Ishikawa (cell line): ENCODE data around the gene DIAPH2.

ENCODE experiments used
- CEBPB ChIP-seq: IDR thresholded peaks from 2 replicates; pipeline ENCODE4 v1.6.1; 2012
- CREB1 ChIP-seq: IDR thresholded peaks from 2 replicates; pipeline ENCODE4 v1.6.1; 2012; ENCODE audit warnings: low read depth
- EGR1 ChIP-seq: IDR thresholded peaks from 2 replicates; pipeline ENCODE4 v1.6.1; 2012
- EP300 ChIP-seq: IDR thresholded peaks from 2 replicates; pipeline ENCODE4 v1.6.1; 2012; ENCODE audit warnings: borderline replicate concordance
- FOXM1 ChIP-seq: IDR thresholded peaks from 2 replicates; pipeline ENCODE4 v1.6.1; 2012; ENCODE audit warnings: low read depth, borderline replicate concordance
- NFIC ChIP-seq: IDR thresholded peaks from 2 replicates; pipeline ENCODE4 v1.6.1; 2012
- RAD21 ChIP-seq: IDR thresholded peaks from 2 replicates; pipeline ENCODE4 v1.6.1; 2012; ENCODE audit warnings: low read depth
- TAF1 ChIP-seq: IDR thresholded peaks from 2 replicates; pipeline ENCODE4 v1.6.1; 2012; ENCODE audit warnings: low read depth, mild to moderate bottlenecking
- TCF12 ChIP-seq: IDR thresholded peaks from 2 replicates; pipeline ENCODE4 v1.6.1; 2012; ENCODE audit warnings: low read depth
- TEAD4 ChIP-seq: IDR thresholded peaks from 2 replicates; pipeline ENCODE4 v1.6.1; 2012
- YY1 ChIP-seq: IDR thresholded peaks from 2 replicates; pipeline ENCODE4 v1.6.1; 2012; ENCODE audit warnings: low read depth
- ZBTB7A ChIP-seq: IDR thresholded peaks from 2 replicates; pipeline ENCODE4 v1.6.1; 2012; ENCODE audit warnings: low read depth
- TF ChIP-seq, protein P1 (sequence below): IDR thresholded peaks from 2 replicates; pipeline ENCODE4 v1.6.1; 2012; ENCODE audit warnings: low read depth, mild to moderate bottlenecking
- TF ChIP-seq, protein P2 (sequence below): IDR thresholded peaks from 2 replicates; pipeline ENCODE4 v1.6.1; 2012
- TF ChIP-seq, protein P3 (sequence below): IDR thresholded peaks from 2 replicates; pipeline ENCODE4 v1.6.1; 2012

Gene DIAPH2

DNA sequence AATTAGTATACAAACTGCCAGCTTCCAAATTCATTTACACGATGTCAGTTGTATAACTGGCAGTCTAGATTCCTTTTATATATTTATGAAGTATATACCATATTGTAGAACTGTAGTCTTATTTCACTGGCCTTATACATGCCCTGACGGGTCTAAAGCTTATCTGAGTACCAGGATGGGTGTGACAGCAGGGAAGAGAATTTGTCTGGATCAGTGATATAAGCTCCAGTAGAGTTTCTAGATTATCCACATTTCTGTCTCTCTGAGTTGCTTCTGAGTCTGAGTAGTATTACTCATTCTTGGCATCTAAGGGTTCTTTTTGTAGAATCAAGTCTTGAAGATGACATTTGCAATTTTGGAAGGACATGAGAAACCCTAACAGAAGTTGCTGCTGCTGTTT, 300.4 kb downstream of the DIAPH2 start:
- TF ChIP-seq CREB1 (no peak), YY1 (no peak), TEAD4 (no peak), FOXM1 (no peak), RAD21 (no peak), TCF12 (no peak), EP300 (no peak), CEBPB (no peak), NFIC (no peak), ZBTB7A (no peak)
- TF ChIP-seq, protein P1, sequence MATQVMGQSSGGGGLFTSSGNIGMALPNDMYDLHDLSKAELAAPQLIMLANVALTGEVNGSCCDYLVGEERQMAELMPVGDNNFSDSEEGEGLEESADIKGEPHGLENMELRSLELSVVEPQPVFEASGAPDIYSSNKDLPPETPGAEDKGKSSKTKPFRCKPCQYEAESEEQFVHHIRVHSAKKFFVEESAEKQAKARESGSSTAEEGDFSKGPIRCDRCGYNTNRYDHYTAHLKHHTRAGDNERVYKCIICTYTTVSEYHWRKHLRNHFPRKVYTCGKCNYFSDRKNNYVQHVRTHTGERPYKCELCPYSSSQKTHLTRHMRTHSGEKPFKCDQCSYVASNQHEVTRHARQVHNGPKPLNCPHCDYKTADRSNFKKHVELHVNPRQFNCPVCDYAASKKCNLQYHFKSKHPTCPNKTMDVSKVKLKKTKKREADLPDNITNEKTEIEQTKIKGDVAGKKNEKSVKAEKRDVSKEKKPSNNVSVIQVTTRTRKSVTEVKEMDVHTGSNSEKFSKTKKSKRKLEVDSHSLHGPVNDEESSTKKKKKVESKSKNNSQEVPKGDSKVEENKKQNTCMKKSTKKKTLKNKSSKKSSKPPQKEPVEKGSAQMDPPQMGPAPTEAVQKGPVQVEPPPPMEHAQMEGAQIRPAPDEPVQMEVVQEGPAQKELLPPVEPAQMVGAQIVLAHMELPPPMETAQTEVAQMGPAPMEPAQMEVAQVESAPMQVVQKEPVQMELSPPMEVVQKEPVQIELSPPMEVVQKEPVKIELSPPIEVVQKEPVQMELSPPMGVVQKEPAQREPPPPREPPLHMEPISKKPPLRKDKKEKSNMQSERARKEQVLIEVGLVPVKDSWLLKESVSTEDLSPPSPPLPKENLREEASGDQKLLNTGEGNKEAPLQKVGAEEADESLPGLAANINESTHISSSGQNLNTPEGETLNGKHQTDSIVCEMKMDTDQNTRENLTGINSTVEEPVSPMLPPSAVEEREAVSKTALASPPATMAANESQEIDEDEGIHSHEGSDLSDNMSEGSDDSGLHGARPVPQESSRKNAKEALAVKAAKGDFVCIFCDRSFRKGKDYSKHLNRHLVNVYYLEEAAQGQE, result no peak
- TF ChIP-seq, protein P2, sequence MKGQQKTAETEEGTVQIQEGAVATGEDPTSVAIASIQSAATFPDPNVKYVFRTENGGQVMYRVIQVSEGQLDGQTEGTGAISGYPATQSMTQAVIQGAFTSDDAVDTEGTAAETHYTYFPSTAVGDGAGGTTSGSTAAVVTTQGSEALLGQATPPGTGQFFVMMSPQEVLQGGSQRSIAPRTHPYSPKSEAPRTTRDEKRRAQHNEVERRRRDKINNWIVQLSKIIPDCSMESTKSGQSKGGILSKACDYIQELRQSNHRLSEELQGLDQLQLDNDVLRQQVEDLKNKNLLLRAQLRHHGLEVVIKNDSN, result no peak

- no peak for TF ChIP-seq CREB1
- TF ChIP-seq TCF12, result no peak
- TF ChIP-seq, protein P2, result no peak
- no peak for TF ChIP-seq CEBPB
- TF ChIP-seq, protein P1, result no peak
- no peak for TF ChIP-seq NFIC
- TF ChIP-seq RAD21, result no peak
- TF ChIP-seq EGR1, result no peak
- TF ChIP-seq YY1, result no peak
- TF ChIP-seq FOXM1, result no peak
- no peak for TF ChIP-seq ZBTB7A
These were observed 302.6 kb downstream of the DIAPH2 start for GRCh38 chrX:96987228-96987627.

GRCh38 chrX:96989830-96990571, 305.4 kb downstream of the DIAPH2 start:
- TF ChIP-seq TCF12, result no peak
- TF ChIP-seq YY1, result no peak
- TF ChIP-seq EGR1, result no peak
- TF ChIP-seq EP300, result no peak

DNA sequence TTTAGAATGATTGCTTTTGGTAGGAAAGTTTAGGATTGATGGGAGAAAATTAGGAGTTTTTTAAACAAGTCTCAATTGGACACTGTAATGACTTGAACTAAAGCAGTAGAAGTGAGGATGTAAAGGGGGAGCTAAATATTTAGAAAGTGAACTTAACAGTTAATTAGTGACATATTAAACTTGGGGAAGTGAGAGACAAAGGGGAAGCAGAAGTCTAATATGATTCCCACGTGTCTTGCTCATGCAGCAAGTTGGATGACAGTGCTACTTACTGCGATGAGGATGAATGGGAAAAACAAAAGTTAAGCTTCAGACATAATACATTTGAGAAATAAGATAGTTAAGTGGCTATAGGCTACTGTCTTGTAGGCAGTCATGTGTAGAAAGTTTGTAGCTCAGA, 309.5 kb downstream of the DIAPH2 start:
- TF ChIP-seq RAD21, result no peak
- no peak for TF ChIP-seq EGR1
- TF ChIP-seq, protein P3, sequence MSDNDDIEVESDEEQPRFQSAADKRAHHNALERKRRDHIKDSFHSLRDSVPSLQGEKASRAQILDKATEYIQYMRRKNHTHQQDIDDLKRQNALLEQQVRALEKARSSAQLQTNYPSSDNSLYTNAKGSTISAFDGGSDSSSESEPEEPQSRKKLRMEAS, result no peak
- TF ChIP-seq FOXM1, result no peak
- no peak for TF ChIP-seq TEAD4
- TF ChIP-seq, protein P2, result no peak
- TF ChIP-seq, protein P1, result no peak
- TF ChIP-seq CEBPB, result no peak
- TF ChIP-seq CREB1, result no peak

GRCh38 chrX:96997196-96997595, 312.6 kb downstream of the DIAPH2 start:
- TF ChIP-seq, protein P1, result no peak
- TF ChIP-seq TCF12 (no peak), CREB1 (no peak), EP300 (no peak), EGR1 (no peak), CEBPB (no peak), ZBTB7A (no peak), RAD21 (no peak), TEAD4 (no peak), TAF1 (no peak), YY1 (no peak), FOXM1 (no peak), NFIC (no peak)
- TF ChIP-seq, protein P2, result no peak
- TF ChIP-seq, protein P3, result no peak
